Heart right ventricle (tissue), 16 donors: ENCODE measurements around the gene NVL. TPM values are rescaled to one million over a fixed set of nuclear protein-coding genes. Genes with fewer than 3 reads are reported as not detected.

Experiments
- ATAC-seq, 8 donors: fragments of 200-7000 bp; cut with Tn5 transposase; one replicate each; pipeline ENCODE4 v1.9.1; 2020; ENCODE audit warnings: mild to moderate bottlenecking in 8 of 8, moderate library complexity in 8 of 8, moderate number of reproducible peaks in 1 of 8
- DNase-seq, 2 donors: peaks; one replicate each; pipeline ENCODE4 v3.0.0-alpha.2; 2020
- H3K27ac ChIP-seq, 10 donors: fragments of 200-600 bp; sonication (generic) in 2 of 10; one replicate each; pipeline versions ENCODE4 v1.5.0 to v1.8.0; 2020 to 2022; ENCODE audit warnings: mild to moderate bottlenecking in 3 of 10
- H3K27me3 ChIP-seq, 7 donors: fragments of 200-600 bp; one replicate each; pipeline ENCODE4 v1.8.0; 2021 to 2022; ENCODE audit warnings: mild to moderate bottlenecking in 2 of 7
- H3K36me3 ChIP-seq, 9 donors: fragments of 200-600 bp; sonication (generic) in 1 of 9; one replicate each; pipeline versions ENCODE4 v1.5.0 to v1.8.0; 2020 to 2022; ENCODE audit warnings: mild to moderate bottlenecking in 2 of 9
- H3K4me1 ChIP-seq, 9 donors: fragments of 200-600 bp; sonication (generic) in 1 of 9; one replicate each; pipeline versions ENCODE4 v1.5.0 to v1.8.0; 2020 to 2022; ENCODE audit warnings: mild to moderate bottlenecking in 4 of 9
- H3K4me3 ChIP-seq, 10 donors: fragments of 200-600 bp; sonication (generic) in 2 of 10; one replicate each; pipeline versions ENCODE4 v1.5.0 to v1.8.0; 2020 to 2022; ENCODE audit warnings: mild to moderate bottlenecking in 7 of 10, moderate library complexity in 2 of 10
- H3K9me3 ChIP-seq, 11 donors: fragments of 200-600 bp in 10 of 11; sonication (generic) in 2 of 11; one replicate each; pipeline versions ENCODE4 v1.5.0 to v1.8.0; 2013 to 2022; ENCODE audit warnings: mild to moderate bottlenecking in 2 of 11, control low read depth in 1 of 11, moderate library complexity in 1 of 11
- WGBS, 2 donors: extraction: QIAGEN DNeasy Blood & Tissue Kit; methylation state at CpG; one replicate each; pipeline ENCODE4 v1.1.7; 2013; ENCODE audit warnings: inconsistent platforms in 1 of 2; 5-methylcytosine and 5-hydroxymethylcytosine counted together
- intact Hi-C, 10 donors: fragments of 100-400 bp; cut with DNase I; formaldehyde crosslinking; loops; one replicate each; pipeline versions ENCODE4 v1.11.1 to v1.14.2; 2022
- polyA plus RNA-seq, 2 donors: library from polyadenylated mRNA; stranded (reverse); fragments of 200-250 nt; gene quantifications; one replicate each; pipeline ENCODE4 v1.2.3, GENCODE V29; 2013
- total RNA-seq, 10 donors: library from RNA; stranded (reverse); fragmentation: NEBNext Ultra II Directional in 3 of 10; extraction: Animal tissue kit (Norgen Biotek cat#: 25700) in 3 of 10; gene quantifications; one replicate each; pipeline versions ENCODE4 v1.2.1 to v1.2.4, GENCODE V29; 2021 to 2023
- TF ChIP-seq, protein P1 (sequence below), 9 donors: fragments of 200-600 bp; sonication (generic) in 2 of 9; IDR thresholded peaks; one replicate each; pipeline versions ENCODE4 v1.5.0 to v1.8.0; 2021 to 2022; ENCODE audit warnings: antibody characterized with exemption in 9 of 9, mild to moderate bottlenecking in 5 of 9, moderate library complexity in 1 of 9
- donor health status: Arrhythmogenic right ventricular cardiomyopathy.
- donor health status: ischemic (EF 13 %, LVEDD 7.1; RV severe dilation, severe dysfunction).
- donor health status: healthy with polysubstance abuse.
- donor health status: DM: no; HTN: yes; CAD: no.
- donor health status: DM: no; HTN: no; CAD: no.
- donor health status: ischemic (EF 25% LVEDD 6.9; RV normal size, moderate dysfunction).
- donor health status: ischemic (EF 25% LVEDD 5.7; RV mildly dilated, moderate dysfunction).
- donor health status: healthy.
- donor health status: DM: yes; HTN: yes; CAD: no.
- donor health status: Ischemic cardiomyopathy.
- donor health status: ischemic (EF 35%, LVEDD 5.7; RV mildly dilated, moderate dysfunction).
- donor health status: nonischemic (EF 11% LVEDD 7.7; RV severe dilation, severe dysfunction).
- donor health status: DM: yes; HTN: yes; CAD: no.
- donor health status: PGD.
- donor health status: ischemic (EF 29% LVEDD 5.4; RV normal size, mild dysfunction).
- donor health status: nonischemic (EF 23%, LVEDD 6.1; RV moderate dilation, normal function).

NVL gene
- total and polyA plus RNA-seq, 12 donors, result 7.7 to 37.3 (median 10.5) TPM

DNA sequence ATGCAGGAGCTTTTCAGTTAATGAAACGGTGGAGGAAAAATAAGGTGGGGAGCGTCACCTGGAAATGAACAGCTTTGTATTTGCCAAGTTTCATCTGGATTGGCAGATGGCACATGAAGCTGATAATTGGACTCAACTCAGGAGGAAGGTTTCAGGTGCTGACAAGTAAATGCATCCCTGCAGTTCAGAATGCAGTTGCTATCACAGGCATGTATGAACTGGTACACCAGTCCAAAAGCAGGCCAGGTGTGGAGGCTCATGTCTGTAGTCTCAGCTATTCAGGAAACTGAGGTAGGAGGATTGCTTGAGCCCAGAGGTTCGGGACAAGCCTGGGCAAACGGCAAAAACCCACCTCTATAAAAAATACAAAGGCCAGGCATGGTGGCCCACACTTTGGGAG is 131.4 kb downstream of the NVL start:
- Histone ChIP-seq H3K27me3 (no peaks in the 10 kb centered on the region), H3K27ac (no peak overlapping the region), H3K36me3 (peaks cover 0 to 20% (median under 1%) of the 10 kb centered on the region in 9 donors), H3K4me1 (peaks cover 0 to 24% (median 4%) of the 10 kb centered on the region in 9 donors), H3K9me3 (no peaks in the 10 kb centered on the region), H3K4me3 (no peak overlapping the region)
- ATAC-seq (no peak), DNase-seq (no peak)
- 89 to 93% methylated on average over 4 of the region's 4 CpGs for WGBS, 2 donors
- TF ChIP-seq, protein P1, sequence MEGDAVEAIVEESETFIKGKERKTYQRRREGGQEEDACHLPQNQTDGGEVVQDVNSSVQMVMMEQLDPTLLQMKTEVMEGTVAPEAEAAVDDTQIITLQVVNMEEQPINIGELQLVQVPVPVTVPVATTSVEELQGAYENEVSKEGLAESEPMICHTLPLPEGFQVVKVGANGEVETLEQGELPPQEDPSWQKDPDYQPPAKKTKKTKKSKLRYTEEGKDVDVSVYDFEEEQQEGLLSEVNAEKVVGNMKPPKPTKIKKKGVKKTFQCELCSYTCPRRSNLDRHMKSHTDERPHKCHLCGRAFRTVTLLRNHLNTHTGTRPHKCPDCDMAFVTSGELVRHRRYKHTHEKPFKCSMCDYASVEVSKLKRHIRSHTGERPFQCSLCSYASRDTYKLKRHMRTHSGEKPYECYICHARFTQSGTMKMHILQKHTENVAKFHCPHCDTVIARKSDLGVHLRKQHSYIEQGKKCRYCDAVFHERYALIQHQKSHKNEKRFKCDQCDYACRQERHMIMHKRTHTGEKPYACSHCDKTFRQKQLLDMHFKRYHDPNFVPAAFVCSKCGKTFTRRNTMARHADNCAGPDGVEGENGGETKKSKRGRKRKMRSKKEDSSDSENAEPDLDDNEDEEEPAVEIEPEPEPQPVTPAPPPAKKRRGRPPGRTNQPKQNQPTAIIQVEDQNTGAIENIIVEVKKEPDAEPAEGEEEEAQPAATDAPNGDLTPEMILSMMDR (IDR thresholded peaks at IDR 0.05), result no peak
- intact Hi-C loops, result no loop called here

DNA sequence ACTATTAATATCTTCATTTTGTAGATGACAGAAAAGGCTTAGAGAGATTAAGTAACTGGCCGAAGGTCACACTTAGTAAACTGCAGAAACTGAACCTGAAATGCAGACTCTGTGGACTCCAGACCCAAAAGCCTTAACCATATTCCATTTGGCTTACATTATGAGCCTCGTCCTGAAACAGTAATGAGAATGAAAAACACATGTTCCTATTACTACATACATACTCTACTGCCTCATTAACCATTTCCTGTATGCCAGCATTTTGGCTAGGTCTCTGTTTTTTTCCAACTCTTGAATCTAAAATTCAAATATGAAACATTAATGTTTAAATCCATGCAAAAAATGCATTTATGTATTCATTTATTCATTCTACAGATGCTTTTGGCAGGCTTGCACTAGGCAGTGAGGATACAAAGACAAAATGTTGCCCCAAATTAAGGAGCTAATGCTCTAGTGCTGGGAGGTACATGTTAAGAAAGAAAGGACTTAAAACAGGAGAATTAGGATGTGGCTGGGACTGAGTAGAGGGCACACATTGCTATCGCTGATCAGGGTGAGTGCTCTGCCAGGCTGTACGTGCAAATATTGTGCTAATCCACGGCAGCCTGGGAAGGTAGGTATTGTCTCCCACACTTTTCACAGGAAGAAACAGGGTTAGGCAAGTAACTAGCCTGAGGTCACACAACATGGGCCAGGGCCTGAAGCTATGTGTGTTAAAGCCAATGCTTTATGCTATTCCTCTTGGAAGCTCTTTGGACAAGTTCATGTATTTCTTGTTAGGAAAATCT is 133.0 kb downstream of the NVL start:
- no peaks in the 10 kb centered on the region for H3K27me3 ChIP-seq
- 77 to 81% methylated on average over 5 of the region's 5 CpGs for WGBS, 2 donors

GRCh38 chr1:224193319-224193966 is 136.5 kb downstream of the NVL start:
- DNase-seq, result no peak
- H3K4me1 ChIP-seq, result peaks cover 0 to 26% (median 0%) of the 10 kb centered on the region in 9 donors
- H3K27ac ChIP-seq, result no peak overlapping the region
- intact Hi-C loops, result no loop called here
- TF ChIP-seq, protein P1 (IDR thresholded peaks at IDR 0.05), result no peak
- ATAC-seq, result no peak
- peaks cover 0 to 63% (median 17%) of the 10 kb centered on the region in 9 donors for H3K36me3 ChIP-seq
- no peaks in the 10 kb centered on the region for H3K27me3 ChIP-seq
- no peaks in the 10 kb centered on the region for H3K9me3 ChIP-seq
- 96 to 98% methylated on average over 8 of the region's 8 CpGs for WGBS, 2 donors
- no peak overlapping the region for H3K4me3 ChIP-seq

More for the DNA sequence above, 133.0 kb downstream of the NVL start:
- peaks cover 0 to 14% (median 0%) of the 10 kb centered on the region in 9 donors for H3K4me1 ChIP-seq
- H3K9me3 ChIP-seq, result no peaks in the 10 kb centered on the region
- no peak overlapping the region for H3K27ac ChIP-seq
- ATAC-seq (no peak), DNase-seq (no peak)
- intact Hi-C loops, result no loop called here
- no peak overlapping the region for H3K4me3 ChIP-seq
- peaks cover 0 to 36% (median 15%) of the 10 kb centered on the region in 9 donors for H3K36me3 ChIP-seq
- TF ChIP-seq, protein P1 (IDR thresholded peaks at IDR 0.05), result no peak

GRCh38 chr1:224192082-224192788 is 137.7 kb downstream of the NVL start:
- intact Hi-C loops, result no loop called here
- Histone ChIP-seq H3K27ac (no peak overlapping the region), H3K27me3 (no peaks in the 10 kb centered on the region), H3K4me1 (peaks cover 0 to 29% (median 0%) of the 10 kb centered on the region in 9 donors), H3K9me3 (peaks cover 0 to 5% (median 0%) of the 10 kb centered on the region in 11 donors), H3K36me3 (peaks cover 0 to 63% (median 17%) of the 10 kb centered on the region in 9 donors), H3K4me3 (no peak overlapping the region)
- TF ChIP-seq, protein P1 (IDR thresholded peaks at IDR 0.05), result no peak
- no peak for ATAC-seq
- no peak for DNase-seq
- 72 to 74% methylated on average over 5 of the region's 5 CpGs for WGBS, 2 donors
